Prostate gland (tissue), 2 donors: ENCODE data around the gene RER1. TPM values are rescaled to one million over a fixed set of nuclear protein-coding genes. Genes with fewer than 3 reads are reported as not detected.
A peak's percentile ranks its signal among the peaks of the same experiment; 100 is the strongest.

Experiments used
- DNase-seq: peaks from one replicate; pipeline ENCODE4 v3.0.0-alpha.2; 2019; ENCODE audit warnings: low spot score
- H3K27ac ChIP-seq, 2 donors: fragments of 200-600 bp; sonication (generic); 2 replicates each; pipeline ENCODE4 v1.5.1; 2017 to 2019
- H3K27me3 ChIP-seq: fragments of 200-600 bp; sonication (generic); replicated peaks from 2 replicates; pipeline ENCODE4 v1.5.1; 2019; ENCODE audit not compliant: insufficient read depth
- H3K36me3 ChIP-seq, 2 donors: fragments of 200-600 bp; sonication (generic); 1 replicate in 1 of 2; 2 replicates in 1 of 2; pipeline versions ENCODE4 v1.5.1 to v1.8.1; 2017 to 2019
- H3K4me1 ChIP-seq: fragments of 200-600 bp; sonication (generic); replicated peaks from 2 replicates; pipeline ENCODE4 v1.5.1; 2019
- H3K4me3 ChIP-seq, 2 donors: fragments of 200-600 bp; sonication (generic); 2 replicates each; pipeline ENCODE4 v1.5.1; 2017 to 2019
- H3K9me3 ChIP-seq: fragments of 200-600 bp; sonication (generic); 2 replicates; pipeline ENCODE4 v1.5.1; 2017
- POLR2A ChIP-seq: fragments of 450-650 bp; IDR thresholded peaks from one replicate; pipeline ENCODE4 v1.6.1; 2016; ENCODE audit warnings: antibody characterized with exemption, mild to moderate bottlenecking
- POLR2AphosphoS5 ChIP-seq: sonication (generic); formaldehyde crosslinking; IDR thresholded peaks from one replicate; pipeline ENCODE4 v1.6.1; 2017; ENCODE audit warnings: antibody characterized with exemption
- WGBS: methylation state at CpG from one replicate; pipeline ENCODE4 v1.1.5; 2018; 5-methylcytosine and 5-hydroxymethylcytosine counted together
- intact Hi-C: fragments of 100-400 bp; cut with DNase I; formaldehyde crosslinking; loops from one replicate; pipeline ENCODE4 v1.14.2; 2022
- total RNA-seq, 2 donors: library from RNA; depleted of rRNA; stranded (reverse); fragments of >200 nt; gene quantifications; one replicate each; pipeline ENCODE4 v1.1.0, GENCODE V29; 2016
- TF ChIP-seq, protein P1 (sequence below), 4 experiments: fragments of 200-600 bp in 2 of 4; fragments of 450-650 bp in 2 of 4; sonication (generic) in 2 of 4; IDR thresholded peaks; 1 replicate in 3 of 4; 2 replicates in 1 of 4; pipeline ENCODE4 v1.5.1; 2016 to 2019; ENCODE audit warnings: antibody characterized with exemption in 4 of 4, mild to moderate bottlenecking in 2 of 4, moderate library complexity in 2 of 4

The RER1 gene
- total RNA-seq, 2 donors from 2014 or later = 86.1 to 97.0 TPM

DNA sequence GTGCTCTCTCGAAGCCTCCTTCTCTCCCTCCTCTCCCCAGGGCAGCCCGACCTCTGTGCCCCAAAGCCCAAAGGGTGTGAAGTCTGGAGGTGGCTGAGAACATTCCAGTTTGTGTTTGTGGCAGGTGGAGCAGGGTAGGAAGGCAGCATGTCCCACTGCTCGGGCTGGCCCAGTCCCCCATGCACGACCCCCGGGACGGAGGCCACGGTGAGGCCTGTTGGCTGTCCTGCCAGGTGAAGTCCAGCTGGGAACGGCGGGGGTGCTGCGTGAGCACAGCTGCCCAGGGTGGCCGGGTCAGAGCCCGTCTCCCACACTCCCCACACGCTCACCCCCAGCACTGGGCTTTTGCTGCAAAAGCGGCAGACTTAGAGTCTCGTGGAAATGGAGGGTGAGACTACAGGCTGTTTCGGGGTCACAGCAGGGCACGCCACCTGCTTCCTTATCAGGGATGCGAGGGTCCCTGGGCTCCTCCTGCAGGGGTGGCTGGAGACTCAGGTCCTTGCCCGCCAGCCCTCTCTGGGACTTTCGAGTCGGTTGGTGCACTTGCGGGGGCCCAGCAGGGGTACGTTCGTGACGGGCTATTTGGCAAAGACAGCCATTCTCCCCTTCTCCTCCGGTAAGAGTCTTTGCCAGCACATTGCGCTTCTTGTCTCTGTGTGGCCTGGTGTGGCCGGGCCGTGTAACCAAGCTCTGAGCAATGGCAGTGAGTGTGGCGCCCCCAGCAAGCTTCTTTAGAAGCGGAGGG, 40.6 kb upstream of the RER1 start:
- WGBS = 86% methylated on average over 29 of the region's 31 CpGs
- Histone ChIP-seq H3K4me1 (peaks cover 6% of the 10 kb centered on the region), H3K36me3 (no peaks in the 10 kb centered on the region), H3K27me3 (no peaks in the 10 kb centered on the region), H3K4me3 (no peak overlapping the region), H3K27ac (no peak overlapping the region), H3K9me3 (no peaks in the 10 kb centered on the region)
- TF ChIP-seq POLR2A = no peak
- no peak for TF ChIP-seq POLR2AphosphoS5
- TF ChIP-seq, protein P1, sequence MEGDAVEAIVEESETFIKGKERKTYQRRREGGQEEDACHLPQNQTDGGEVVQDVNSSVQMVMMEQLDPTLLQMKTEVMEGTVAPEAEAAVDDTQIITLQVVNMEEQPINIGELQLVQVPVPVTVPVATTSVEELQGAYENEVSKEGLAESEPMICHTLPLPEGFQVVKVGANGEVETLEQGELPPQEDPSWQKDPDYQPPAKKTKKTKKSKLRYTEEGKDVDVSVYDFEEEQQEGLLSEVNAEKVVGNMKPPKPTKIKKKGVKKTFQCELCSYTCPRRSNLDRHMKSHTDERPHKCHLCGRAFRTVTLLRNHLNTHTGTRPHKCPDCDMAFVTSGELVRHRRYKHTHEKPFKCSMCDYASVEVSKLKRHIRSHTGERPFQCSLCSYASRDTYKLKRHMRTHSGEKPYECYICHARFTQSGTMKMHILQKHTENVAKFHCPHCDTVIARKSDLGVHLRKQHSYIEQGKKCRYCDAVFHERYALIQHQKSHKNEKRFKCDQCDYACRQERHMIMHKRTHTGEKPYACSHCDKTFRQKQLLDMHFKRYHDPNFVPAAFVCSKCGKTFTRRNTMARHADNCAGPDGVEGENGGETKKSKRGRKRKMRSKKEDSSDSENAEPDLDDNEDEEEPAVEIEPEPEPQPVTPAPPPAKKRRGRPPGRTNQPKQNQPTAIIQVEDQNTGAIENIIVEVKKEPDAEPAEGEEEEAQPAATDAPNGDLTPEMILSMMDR (IDR thresholded peaks at IDR 0.05) = no peak
- intact Hi-C loops = no loop called here
- DNase-seq = no peak

DNA sequence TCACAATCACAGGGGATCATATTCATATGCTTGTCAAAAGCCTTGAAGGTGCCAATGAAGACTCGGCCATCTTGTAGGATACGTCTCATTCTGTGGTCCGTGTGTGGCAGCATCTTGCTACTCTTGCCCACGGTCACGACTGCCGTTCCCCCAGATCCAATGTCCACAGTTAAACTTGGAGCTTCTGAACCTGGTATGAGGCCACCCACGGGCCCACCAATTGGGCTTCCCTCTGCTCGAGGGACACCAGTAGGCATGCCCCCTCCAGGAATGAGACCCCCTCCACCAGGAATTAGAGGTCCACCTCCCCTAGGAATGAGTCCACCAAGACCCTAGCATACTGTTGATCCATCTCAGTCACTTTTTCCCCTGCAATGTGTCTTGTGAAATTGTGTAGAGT, 39.9 kb upstream of the RER1 start:
- H3K9me3 ChIP-seq = no peaks in the 10 kb centered on the region
- H3K27me3 ChIP-seq = no peaks in the 10 kb centered on the region
- intact Hi-C loops = no loop called here
- TF ChIP-seq POLR2AphosphoS5 (no peak), POLR2A (no peak)
- TF ChIP-seq, protein P1 (IDR thresholded peaks at IDR 0.05) = no peak
- no peak overlapping the region for H3K27ac ChIP-seq
- no peak for DNase-seq
- peaks cover 6% of the 10 kb centered on the region for H3K4me1 ChIP-seq
- no peaks in the 10 kb centered on the region for H3K36me3 ChIP-seq
- 97% methylated on average over 8 of the region's 8 CpGs for WGBS
- no peak overlapping the region for H3K4me3 ChIP-seq

DNA sequence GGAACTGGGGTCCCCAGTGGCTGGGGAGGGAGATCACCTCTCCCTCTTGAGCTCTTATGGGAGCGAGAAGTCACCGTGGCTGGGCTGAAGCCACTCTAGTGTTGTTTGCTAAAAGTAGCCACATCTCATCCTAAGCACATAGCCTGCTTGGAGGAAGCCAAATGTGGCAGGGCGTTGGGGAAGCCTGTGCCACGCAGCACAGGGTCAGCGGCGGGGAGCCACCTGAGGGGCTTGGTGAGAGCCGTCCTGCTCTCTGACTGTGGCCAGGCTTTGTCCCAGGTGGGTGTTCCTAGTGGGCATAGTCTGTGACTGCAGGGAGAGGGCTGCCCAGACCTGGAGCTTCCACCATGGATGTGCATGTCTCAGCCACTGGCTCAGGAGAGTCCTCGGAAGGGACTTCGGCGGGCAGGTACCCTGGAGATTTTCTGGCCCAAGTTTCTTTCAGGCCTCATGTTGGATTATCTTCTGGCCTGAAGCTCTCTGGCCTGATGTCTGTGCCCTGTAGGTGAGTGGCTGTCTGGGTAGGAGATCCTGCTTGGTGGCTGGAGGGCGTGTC, 39.2 kb upstream of the RER1 start:
- no peak for DNase-seq
- TF ChIP-seq, protein P1 (IDR thresholded peaks at IDR 0.05) = peak in 1 of 4 experiments; percentile 4
- TF ChIP-seq POLR2AphosphoS5 = no peak
- peak overlapping the region; percentile 57 to 74 for H3K27ac ChIP-seq
- no peaks in the 10 kb centered on the region for H3K36me3 ChIP-seq
- peaks cover 6% of the 10 kb centered on the region for H3K4me1 ChIP-seq
- H3K4me3 ChIP-seq = no peak overlapping the region
- intact Hi-C loops = no loop called here
- H3K9me3 ChIP-seq = no peaks in the 10 kb centered on the region
- H3K27me3 ChIP-seq = no peaks in the 10 kb centered on the region
- WGBS = 76% methylated on average over 10 of the region's 11 CpGs

- WGBS = 29% methylated on average over 21 of the region's 21 CpGs
- Histone ChIP-seq H3K9me3 (no peaks in the 10 kb centered on the region), H3K4me1 (peaks cover 6% of the 10 kb centered on the region), H3K36me3 (no peaks in the 10 kb centered on the region), H3K4me3 (no peak overlapping the region), H3K27me3 (no peaks in the 10 kb centered on the region), H3K27ac (peak overlapping the region; percentile 57 to 74)
- TF ChIP-seq, protein P1 (IDR thresholded peaks at IDR 0.05) = no peak
- TF ChIP-seq POLR2AphosphoS5 = peak; percentile 34
- intact Hi-C loops = no loop called here
- DNase-seq = peak; percentile 72
Measured at GRCh38 chr1:2352897-2353550, 38.6 kb upstream of the RER1 start.
